Urinary bladder (tissue), 4 donors: ENCODE results near the gene EMCN. TPM values are rescaled to one million over a fixed set of nuclear protein-coding genes. Genes with fewer than 3 reads are reported as not detected.

Experiments
- DNase-seq: peaks from one replicate; pipeline ENCODE4 v3.0.0-alpha.2; 2015; ENCODE audit errors: extremely low spot score
- H3K27ac ChIP-seq: one replicate; pipeline ENCODE4 v1.5.1; 2013; ENCODE audit warnings: low read depth, mild to moderate bottlenecking, moderate library complexity
- H3K36me3 ChIP-seq: one replicate; pipeline ENCODE4 v1.6.1; 2013; ENCODE audit warnings: mild to moderate bottlenecking, moderate library complexity; ENCODE audit not compliant: insufficient read depth
- H3K4me1 ChIP-seq: one replicate; pipeline ENCODE4 v1.6.1; 2013; ENCODE audit warnings: mild to moderate bottlenecking, moderate library complexity; ENCODE audit not compliant: insufficient read depth
- H3K4me3 ChIP-seq: one replicate; pipeline ENCODE4 v1.5.1; 2013; ENCODE audit warnings: low read depth, low read length
- WGBS: extraction: QIAGEN DNeasy Blood & Tissue Kit; methylation state at CpG from one replicate; pipeline ENCODE4 v1.1.7; 2013; 5-methylcytosine and 5-hydroxymethylcytosine counted together
- polyA plus RNA-seq: library from polyadenylated mRNA; stranded (reverse); fragments of 200-250 nt; gene quantifications from one replicate; pipeline ENCODE4 v1.2.3, GENCODE V29; 2013
- total RNA-seq: library from RNA; depleted of rRNA; stranded (reverse); fragments of >200 nt; gene quantifications from one replicate; pipeline ENCODE4 v1.2.3, GENCODE V29; 2014
- donor health status: healthy with polysubstance abuse.
- donor health status: healthy.

Gene EMCN
- total and polyA plus RNA-seq, 2 donors, result 18.8 to 57.7 TPM

DNA sequence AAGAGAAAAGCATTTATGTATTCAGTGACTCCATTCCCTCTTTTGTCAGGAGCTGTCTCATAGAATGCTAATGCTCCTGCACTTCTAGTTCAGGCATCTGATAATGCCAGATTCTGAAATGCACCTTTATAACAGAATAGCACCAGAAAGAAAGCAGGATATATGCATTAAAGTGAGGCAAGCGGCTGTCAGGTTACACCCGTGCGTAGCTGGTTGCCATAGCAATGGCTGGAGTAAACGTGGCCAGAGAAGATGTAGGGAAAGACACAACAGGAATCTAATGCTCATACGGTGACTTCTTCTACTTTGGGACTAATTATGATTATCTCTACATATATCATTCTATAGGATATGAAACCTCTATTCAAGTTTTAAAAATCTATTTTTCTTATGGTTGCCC is 5.9 kb downstream of the EMCN start:
- DNase-seq, result no peak
- no peaks in the 10 kb centered on the region for H3K36me3 ChIP-seq
- H3K4me1 ChIP-seq, result no peaks in the 10 kb centered on the region
- no peak overlapping the region for H3K4me3 ChIP-seq
- WGBS, result 55% methylated on average over 5 of the region's 5 CpGs
- H3K27ac ChIP-seq, result no peak overlapping the region

DNA sequence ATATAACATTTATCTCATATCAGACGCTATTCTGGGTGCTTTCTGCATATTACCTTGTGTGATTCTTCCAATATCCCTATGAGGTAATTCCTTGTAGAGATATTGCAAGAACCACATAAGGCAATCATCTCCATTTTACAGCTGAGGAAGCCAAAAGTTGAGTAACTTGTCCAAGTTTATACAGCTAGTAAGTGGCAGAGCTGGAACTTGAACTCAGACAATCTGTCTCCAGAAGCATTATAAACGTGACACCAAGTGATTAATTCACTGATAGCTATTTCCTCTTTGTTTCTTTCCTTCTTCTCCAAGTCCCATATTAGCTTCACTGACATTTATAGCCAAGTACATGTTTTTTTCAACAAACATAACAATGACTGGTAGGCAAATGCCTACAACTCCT is 7.3 kb downstream of the EMCN start:
- no peak overlapping the region for H3K4me3 ChIP-seq

DNA sequence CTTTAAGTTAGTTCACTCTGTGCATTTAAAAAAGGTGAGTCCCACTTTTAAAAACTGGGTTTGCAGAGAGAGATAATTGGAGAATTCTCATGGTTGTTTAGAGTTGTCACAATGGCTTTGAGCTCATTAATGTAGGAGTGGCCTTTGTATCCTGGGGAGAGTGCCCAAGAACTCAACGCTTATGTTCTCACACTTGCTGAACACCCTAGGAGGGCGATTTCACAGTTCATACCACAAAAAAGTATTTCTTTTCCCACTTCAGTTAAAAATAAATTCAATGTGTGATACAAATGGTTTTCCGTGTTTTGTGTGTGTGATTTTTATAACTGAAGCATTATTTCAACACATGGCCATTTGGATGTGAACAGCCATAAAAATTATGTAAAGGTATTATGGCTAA is 8.4 kb downstream of the EMCN start:
- DNase-seq, result no peak
- 86% methylated on average over 3 of the region's 3 CpGs for WGBS
- H3K27ac ChIP-seq, result no peak overlapping the region
- no peaks in the 10 kb centered on the region for H3K36me3 ChIP-seq
- H3K4me3 ChIP-seq, result no peak overlapping the region
- no peaks in the 10 kb centered on the region for H3K4me1 ChIP-seq

More for the DNA sequence above, 7.3 kb downstream of the EMCN start:
- WGBS, result 17% methylated on average over 2 of the region's 2 CpGs
- H3K27ac ChIP-seq, result no peak overlapping the region
- H3K36me3 ChIP-seq, result no peaks in the 10 kb centered on the region
- no peak for DNase-seq
- H3K4me1 ChIP-seq, result no peaks in the 10 kb centered on the region

DNA sequence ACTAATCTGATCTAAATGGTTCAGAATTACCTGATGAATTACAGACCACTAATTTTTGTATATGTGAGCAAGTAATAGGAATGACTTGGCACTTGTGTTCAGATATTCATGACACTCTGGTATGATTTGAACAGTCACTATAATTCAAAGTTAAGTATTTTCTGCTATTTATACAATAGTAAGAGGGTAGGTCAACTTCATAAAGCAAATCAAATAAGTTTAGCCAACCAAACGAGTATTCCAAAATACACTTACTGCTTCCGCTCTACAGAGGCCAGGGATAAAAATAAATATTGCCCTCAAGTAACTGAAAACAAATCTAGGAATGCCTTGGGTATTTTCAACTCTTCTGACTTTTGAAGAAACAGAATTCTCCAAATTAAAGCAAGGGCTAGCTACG is 9.1 kb downstream of the EMCN start:
- Histone ChIP-seq H3K4me1 (no peaks in the 10 kb centered on the region), H3K27ac (no peak overlapping the region), H3K36me3 (no peaks in the 10 kb centered on the region), H3K4me3 (no peak overlapping the region)
- DNase-seq, result no peak
- 43% methylated on average over 3 of the region's 3 CpGs for WGBS

DNA sequence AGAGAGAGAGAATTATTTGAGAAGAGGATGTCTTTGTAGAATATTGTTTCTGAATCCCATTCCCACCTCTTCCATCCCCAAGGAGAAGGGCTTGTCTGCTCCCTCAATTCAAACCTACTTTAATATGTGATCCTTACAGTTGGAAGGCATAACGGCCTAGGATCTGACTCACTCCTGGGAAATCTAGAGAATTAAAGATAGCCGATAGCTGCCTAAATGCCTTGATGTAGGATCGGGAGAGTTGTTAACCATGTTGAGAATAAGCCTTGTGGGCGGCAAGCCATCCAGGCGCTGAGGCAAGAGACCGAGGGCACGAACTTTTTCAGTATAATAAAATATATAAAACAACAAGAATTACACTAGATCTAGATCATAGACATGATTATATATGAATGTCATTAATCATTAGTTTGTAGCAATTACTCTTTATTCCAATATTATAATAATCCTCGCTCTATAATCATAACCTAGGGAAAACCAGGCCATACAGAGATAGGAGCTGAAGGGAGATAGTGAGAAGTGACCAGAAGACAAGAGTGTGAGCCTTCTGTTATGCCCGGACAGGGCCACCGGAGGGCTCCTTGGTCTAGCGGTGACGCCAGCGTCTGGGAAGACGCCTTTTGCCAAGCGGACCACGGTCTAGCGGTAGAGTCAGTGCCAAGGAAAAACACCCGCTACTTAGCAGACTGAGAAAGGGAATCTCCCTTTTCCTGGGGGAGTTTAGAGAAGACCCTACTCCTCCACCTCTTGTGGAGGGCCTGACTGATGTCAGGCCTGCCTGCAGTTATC is 13.5 kb downstream of the EMCN start:
- H3K4me1 ChIP-seq, result no peaks in the 10 kb centered on the region
- no peak overlapping the region for H3K4me3 ChIP-seq
- no peak overlapping the region for H3K27ac ChIP-seq
- 92% methylated on average over 18 of the region's 18 CpGs for WGBS
- H3K36me3 ChIP-seq, result no peaks in the 10 kb centered on the region
- no peak for DNase-seq

DNA sequence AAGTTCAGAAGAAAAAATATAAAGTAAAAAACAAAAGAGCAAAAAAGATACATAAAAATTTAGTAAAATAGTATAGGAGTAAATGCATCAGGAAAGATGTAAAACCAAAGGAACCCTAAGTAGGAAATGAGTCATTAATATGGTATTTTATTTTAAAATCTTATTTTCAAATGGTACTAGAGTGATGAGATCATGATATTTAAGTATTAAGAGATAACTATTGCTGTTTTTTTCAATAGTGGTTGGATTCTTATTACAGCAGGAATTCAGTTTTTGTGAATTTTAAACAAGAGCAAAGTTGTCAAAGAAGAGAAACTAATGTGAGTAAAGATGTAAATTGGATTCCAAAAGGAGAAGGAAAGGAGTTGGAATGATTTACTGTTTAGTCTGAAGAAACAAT is 20.0 kb downstream of the EMCN start:
- H3K36me3 ChIP-seq, result no peaks in the 10 kb centered on the region
- H3K4me1 ChIP-seq, result no peaks in the 10 kb centered on the region
- no peak for DNase-seq
- H3K4me3 ChIP-seq, result no peak overlapping the region
- H3K27ac ChIP-seq, result no peak overlapping the region

DNA sequence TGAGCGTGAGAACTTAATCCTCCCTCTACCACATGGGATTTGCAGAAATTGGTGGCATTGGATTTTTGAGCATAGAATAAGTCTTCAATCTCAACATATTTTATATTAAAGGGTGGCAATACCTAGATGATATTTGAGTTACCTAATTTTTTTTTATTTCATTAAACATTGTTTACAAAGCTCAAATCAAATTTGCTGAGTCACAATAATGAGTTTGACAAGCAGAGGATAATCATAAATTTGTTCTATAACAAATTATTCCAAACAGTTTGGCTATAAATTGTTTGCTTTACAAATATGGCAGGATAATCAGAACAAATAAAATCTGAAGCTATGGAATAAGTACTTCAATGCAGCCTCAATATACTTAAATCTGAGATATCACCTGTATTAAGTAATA is 22.7 kb downstream of the EMCN start:
- no peaks in the 10 kb centered on the region for H3K4me1 ChIP-seq
- no peak overlapping the region for H3K27ac ChIP-seq
- no peaks in the 10 kb centered on the region for H3K36me3 ChIP-seq
- WGBS, result 93% methylated on average over 1 of the region's 1 CpG
- H3K4me3 ChIP-seq, result no peak overlapping the region
- no peak for DNase-seq

DNA sequence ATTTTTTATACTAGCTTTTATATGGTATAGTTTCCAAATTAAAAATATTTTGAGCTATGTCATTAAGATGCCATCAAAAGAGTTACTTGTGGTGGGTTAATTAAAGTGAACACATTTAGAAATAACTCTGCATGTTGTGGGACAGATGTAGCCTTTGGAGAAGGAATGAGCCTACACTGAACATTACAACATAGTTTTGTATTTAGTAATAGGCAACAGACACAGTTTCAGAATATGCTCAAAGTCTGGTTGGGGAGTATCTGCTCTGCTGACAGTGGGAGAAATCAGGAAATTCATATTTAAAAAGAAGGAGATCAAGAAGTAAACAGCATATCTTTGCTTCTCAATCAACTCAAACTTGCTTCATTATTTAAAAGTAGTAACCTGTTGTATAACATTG is 23.7 kb downstream of the EMCN start:
- no peak overlapping the region for H3K4me3 ChIP-seq
- no peak for DNase-seq
- no peaks in the 10 kb centered on the region for H3K4me1 ChIP-seq
- H3K27ac ChIP-seq, result no peak overlapping the region
- H3K36me3 ChIP-seq, result no peaks in the 10 kb centered on the region

DNA sequence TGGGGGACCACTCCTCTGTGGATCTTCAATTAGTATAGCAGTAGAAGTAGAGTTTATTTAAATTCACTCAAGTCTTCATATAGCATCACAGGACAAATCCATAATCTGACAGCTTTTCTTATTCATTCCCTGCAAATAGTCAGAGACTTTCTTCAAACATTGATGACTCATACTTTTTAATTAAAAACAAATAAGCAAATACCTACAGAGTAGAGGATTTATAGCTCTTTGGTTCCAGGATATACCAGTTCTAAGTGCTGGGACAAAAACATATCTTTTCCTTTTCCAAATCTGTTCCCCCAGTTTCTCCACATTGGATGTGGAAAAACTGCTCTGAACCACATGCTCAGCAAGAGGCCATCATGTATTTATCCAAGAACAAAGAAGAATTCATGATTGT is 24.1 kb downstream of the EMCN start:
- DNase-seq, result no peak
- H3K36me3 ChIP-seq, result no peaks in the 10 kb centered on the region
- H3K4me3 ChIP-seq, result no peak overlapping the region

DNA sequence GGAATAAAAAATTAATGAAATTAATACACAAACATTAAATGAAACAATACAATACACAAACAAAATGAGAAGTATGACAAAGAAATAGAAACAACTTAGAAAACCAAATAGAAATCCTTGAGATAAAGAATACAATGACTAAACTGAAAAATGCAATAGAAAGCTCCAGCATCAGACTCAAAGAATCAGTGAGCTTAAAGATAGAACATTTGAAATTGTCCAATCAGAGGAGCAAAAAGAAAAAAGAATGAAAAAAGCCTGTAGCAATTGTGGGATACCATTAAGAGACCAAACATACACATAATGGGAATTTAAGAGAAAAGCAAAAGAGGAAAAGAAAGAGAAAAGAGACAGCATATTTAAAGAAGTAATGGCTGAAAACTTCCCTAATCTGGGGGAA is 25.7 kb downstream of the EMCN start:
- H3K4me1 ChIP-seq, result no peaks in the 10 kb centered on the region
- no peaks in the 10 kb centered on the region for H3K36me3 ChIP-seq
- no peak for DNase-seq
- no peak overlapping the region for H3K27ac ChIP-seq
- no peak overlapping the region for H3K4me3 ChIP-seq

More for the DNA sequence above, 24.1 kb downstream of the EMCN start:
- no peak overlapping the region for H3K27ac ChIP-seq
- H3K4me1 ChIP-seq, result no peaks in the 10 kb centered on the region

DNA sequence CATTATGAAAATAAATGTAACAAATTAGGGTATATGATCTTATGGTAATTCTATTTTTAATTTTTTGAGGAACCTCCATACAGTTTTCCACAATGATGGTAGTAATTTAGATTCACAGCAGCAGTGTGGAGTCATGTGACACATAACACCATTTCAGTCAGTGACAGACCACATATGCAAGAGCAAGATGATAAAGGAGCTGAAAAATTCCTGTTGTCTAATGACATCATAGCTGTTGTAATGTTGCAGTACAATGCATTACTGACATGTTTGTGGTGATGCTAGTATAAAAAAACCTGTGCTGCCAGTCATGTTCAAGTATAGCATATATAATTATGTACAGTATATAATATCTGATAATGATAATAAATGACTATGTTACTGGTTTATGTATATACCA is 28.5 kb downstream of the EMCN start:
- Histone ChIP-seq H3K36me3 (no peaks in the 10 kb centered on the region), H3K4me3 (no peak overlapping the region), H3K4me1 (no peaks in the 10 kb centered on the region), H3K27ac (no peak overlapping the region)
- no peak for DNase-seq

DNA sequence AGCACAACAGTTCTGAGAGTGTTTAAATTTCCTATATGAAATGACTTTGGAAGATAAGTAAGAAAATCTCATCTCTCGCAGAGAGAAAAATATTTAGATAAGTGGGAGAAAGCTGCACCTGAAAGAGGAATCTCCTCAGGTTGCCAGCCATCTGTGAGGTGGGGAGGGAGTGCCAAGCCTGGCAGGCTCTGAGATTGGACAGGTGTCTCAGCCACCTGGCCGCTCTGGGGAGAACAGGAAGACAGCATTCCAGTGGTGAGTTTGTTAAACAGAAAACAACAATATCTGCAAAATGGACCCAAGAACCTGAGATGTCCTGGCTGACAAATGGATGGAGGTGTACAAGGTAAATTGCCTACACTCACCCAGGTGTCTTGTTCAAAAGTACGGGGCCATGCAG is 31.3 kb downstream of the EMCN start:
- 86% methylated on average over 3 of the region's 3 CpGs for WGBS
- Histone ChIP-seq H3K27ac (no peak overlapping the region), H3K4me1 (no peaks in the 10 kb centered on the region), H3K36me3 (no peaks in the 10 kb centered on the region), H3K4me3 (no peak overlapping the region)
- DNase-seq, result no peak

DNA sequence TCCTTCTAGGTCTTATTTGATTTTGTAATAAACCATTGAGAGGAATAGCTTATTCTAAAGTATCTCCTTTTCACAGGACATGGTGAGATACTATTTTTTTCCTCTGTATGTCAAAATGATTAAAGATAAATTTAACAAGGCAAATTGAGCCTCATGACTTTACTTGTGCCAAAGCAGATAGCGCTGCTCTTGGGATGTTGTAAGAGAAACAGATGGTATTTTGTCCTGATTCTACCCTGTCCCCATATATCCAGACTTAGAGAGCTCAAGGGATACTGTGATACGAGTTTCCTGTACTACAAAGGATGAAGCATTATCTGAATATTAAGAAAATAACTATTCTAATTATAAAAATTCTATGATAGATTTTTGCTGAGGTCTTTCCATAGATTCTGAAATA is 34.0 kb downstream of the EMCN start:
- Histone ChIP-seq H3K36me3 (no peaks in the 10 kb centered on the region), H3K4me3 (no peak overlapping the region), H3K4me1 (no peaks in the 10 kb centered on the region), H3K27ac (no peak overlapping the region)
- no peak for DNase-seq
- 39% methylated on average over 2 of the region's 2 CpGs for WGBS

DNA sequence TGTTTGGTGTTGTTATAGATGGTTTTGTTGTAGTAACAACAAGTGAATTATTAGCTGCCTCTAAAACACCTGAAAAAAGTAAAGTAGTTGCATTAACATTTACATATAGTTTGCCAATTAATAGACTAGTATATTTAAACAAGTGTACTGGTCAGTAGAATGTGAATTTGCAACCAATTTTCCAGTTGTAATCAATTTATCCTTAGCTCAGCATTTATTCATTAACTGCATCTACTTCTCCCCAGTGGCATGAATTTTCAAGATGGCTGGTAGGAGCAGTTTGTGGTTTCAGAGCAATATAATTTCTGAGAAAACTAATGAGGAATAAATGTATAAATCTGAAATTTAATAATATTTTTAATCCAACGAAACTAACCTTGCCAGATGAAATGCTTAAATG is 37.9 kb downstream of the EMCN start:
- H3K4me3 ChIP-seq, result no peak overlapping the region
- no peak for DNase-seq
- no peaks in the 10 kb centered on the region for H3K36me3 ChIP-seq
- WGBS, result 0% methylated on average over 1 of the region's 1 CpG
- H3K4me1 ChIP-seq, result no peaks in the 10 kb centered on the region
- H3K27ac ChIP-seq, result no peak overlapping the region

DNA sequence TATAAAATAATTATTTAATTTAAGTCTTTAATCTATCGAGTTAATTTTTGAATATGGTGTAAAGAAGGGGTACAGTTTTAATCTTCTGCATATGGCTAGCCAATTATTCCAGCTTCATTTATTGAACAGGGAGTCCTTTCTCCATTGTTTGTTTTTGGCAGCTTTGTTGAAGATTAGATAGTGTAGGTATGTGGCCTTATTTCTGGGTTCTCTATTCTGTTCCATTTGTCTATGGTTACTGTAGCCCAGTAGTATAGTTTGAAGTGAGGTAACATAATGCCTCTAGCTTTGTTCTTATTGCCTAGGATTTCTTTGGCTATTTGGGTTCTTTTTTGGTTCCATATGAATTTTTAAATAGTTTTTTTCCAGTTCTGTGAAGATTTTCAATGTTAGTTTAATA is 48.3 kb downstream of the EMCN start:
- Histone ChIP-seq H3K4me1 (no peaks in the 10 kb centered on the region), H3K36me3 (no peaks in the 10 kb centered on the region), H3K4me3 (no peak overlapping the region), H3K27ac (no peak overlapping the region)
- 98% methylated on average over 1 of the region's 1 CpG for WGBS
- DNase-seq, result no peak
